Pancreas (tissue), 10 donors: ENCODE measurements around the gene RIMBP3C. TPM values are rescaled to one million over a fixed set of nuclear protein-coding genes. Genes with fewer than 3 reads are reported as not detected.
A peak's percentile ranks its signal among the peaks of the same experiment; 100 is the strongest.
"Not testable (repeated sequence)": the region's sequence is repeated elsewhere in the genome, so short reads cannot be mapped to it uniquely, and the experiment has no call there.

Experiments used
- ATAC-seq, 4 donors: fragments of 200-7000 bp; cut with Tn5 transposase; one replicate each; pipeline versions ENCODE4 v1.8.0 to v1.9.1; 2020; ENCODE audit warnings: mild to moderate bottlenecking in 4 of 4, moderate library complexity in 4 of 4
- DNase-seq, 6 donors: peaks; one replicate each; pipeline ENCODE4 v3.0.0-alpha.2; 2020
- FAIRE-seq: peaks from 2 replicates; lab custom pipeline; 2012; peaks lifted over from hg19 to GRCh38; lab: Jason Lieb, UNC
- H3K27ac ChIP-seq, 4 donors: fragments of 200-600 bp; sonication (generic); 1 replicate in 3 of 4; 2 replicates in 1 of 4; pipeline versions ENCODE4 v1.5.0 to v1.8.0; 2020
- H3K27me3 ChIP-seq, 4 donors: fragments of 200-600 bp; one replicate each; pipeline ENCODE4 v1.8.0; 2021
- H3K36me3 ChIP-seq, 3 donors: fragments of 200-600 bp; sonication (generic) in 1 of 3; one replicate each; pipeline versions ENCODE4 v1.5.0 to v1.8.0; 2020 to 2021
- H3K4me1 ChIP-seq, 3 donors: fragments of 200-600 bp; one replicate each; pipeline ENCODE4 v1.8.0; 2021
- H3K4me3 ChIP-seq, 4 donors: fragments of 200-600 bp; sonication (generic) in 2 of 4; one replicate each; pipeline versions ENCODE4 v1.5.0 to v1.8.0; 2020 to 2021
- H3K9me3 ChIP-seq, 4 donors: fragments of 200-600 bp; one replicate each; pipeline ENCODE4 v1.8.0; 2021
- WGBS, 2 donors: extraction: QIAGEN DNeasy Blood & Tissue Kit; methylation state at CpG; one replicate each; pipeline ENCODE4 v1.1.7; 2013; 5-methylcytosine and 5-hydroxymethylcytosine counted together
- intact Hi-C, 3 donors: fragments of 100-400 bp; cut with DNase I; formaldehyde crosslinking; loops; one replicate each; pipeline versions ENCODE4 v1.11.1 to v1.14.2; 2022
- polyA plus RNA-seq, 2 donors: library from polyadenylated mRNA; stranded (reverse); fragments of 200-250 nt; gene quantifications; one replicate each; pipeline ENCODE4 v1.2.3, GENCODE V29; 2013
- total RNA-seq, 6 donors: library from RNA; stranded (reverse); fragmentation: NEBNext Ultra II Directional in 4 of 6; extraction: Animal tissue kit (Norgen Biotek cat#: 25700) in 4 of 6; gene quantifications; one replicate each; pipeline versions ENCODE4 v1.2.1 to v1.2.4, GENCODE V29; 2021 to 2023
- TF ChIP-seq, protein P1 (sequence below), 4 donors: fragments of 200-600 bp; sonication (generic) in 3 of 4; IDR thresholded peaks; one replicate each; pipeline versions ENCODE4 v1.5.0 to v1.8.0; 2021; ENCODE audit warnings: antibody characterized with exemption in 4 of 4
- donor health status: healthy with polysubstance abuse.
- donor health status: DM: no; HTN: no; CAD: no; lungs with moderate emphysema.
- donor health status: DM: no; HTN: no; CAD: no.
- donor health status: control.
- donor health status: control.
- donor health status: Bipolar disorder and iron deficiency.
- donor health status: DM: yes; HTN: yes; CAD: no.
- donor health status: DM: no; HTN: no; CAD: no.
- donor health status: DM: no; HTN: no; CAD: no.
- donor health status: DM: yes; HTN: yes; CAD: no.

RIMBP3C gene
- total and polyA plus RNA-seq, 8 donors: 0.09 to 0.47 (median 0.17) TPM; not detected in 2

DNA sequence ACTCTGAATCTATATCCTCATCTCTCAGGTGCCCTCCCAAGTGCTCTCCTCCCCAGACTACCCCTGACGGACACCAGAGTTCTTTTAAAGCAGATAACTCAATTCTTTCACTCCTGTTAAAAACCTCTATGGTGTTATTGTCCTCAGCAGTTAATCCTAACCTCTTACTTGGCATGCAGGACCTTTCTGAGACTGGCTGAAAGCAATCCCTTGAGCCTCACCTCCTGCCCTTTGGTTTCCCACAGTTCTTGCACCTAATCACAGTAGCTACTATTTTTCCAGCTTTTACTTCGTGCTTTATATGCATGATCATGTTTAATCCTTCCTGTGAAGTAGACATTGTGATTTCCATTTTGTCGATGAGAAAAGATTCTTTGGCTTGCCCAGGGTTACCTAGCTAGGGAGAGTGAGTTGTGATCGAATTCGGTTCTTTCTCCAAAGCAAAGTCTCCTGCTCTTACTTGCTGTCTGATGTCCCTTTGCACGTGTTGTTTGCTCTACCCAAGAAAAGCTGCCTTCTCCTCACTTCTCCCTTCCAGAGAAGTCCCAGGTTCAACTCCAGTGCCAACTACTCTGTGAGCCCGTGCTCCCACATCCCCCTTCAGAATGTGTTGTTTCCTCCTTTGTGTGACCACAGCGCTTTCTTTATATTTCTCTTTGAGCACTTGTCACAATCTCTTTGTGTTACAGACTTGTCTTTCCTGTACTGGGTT lies 18.4 kb upstream of the RIMBP3C start:
- Histone ChIP-seq H3K9me3 (no peaks in the 10 kb centered on the region), H3K4me1 (peaks cover 26 to 52% (median 29%) of the 10 kb centered on the region in 3 donors), H3K36me3 (no peaks in the 10 kb centered on the region), H3K27me3 (no peaks in the 10 kb centered on the region), H3K27ac (no peak overlapping the region), H3K4me3 (peak overlapping the region in 1 of 4 donors; percentile 97)
- TF ChIP-seq, protein P1, sequence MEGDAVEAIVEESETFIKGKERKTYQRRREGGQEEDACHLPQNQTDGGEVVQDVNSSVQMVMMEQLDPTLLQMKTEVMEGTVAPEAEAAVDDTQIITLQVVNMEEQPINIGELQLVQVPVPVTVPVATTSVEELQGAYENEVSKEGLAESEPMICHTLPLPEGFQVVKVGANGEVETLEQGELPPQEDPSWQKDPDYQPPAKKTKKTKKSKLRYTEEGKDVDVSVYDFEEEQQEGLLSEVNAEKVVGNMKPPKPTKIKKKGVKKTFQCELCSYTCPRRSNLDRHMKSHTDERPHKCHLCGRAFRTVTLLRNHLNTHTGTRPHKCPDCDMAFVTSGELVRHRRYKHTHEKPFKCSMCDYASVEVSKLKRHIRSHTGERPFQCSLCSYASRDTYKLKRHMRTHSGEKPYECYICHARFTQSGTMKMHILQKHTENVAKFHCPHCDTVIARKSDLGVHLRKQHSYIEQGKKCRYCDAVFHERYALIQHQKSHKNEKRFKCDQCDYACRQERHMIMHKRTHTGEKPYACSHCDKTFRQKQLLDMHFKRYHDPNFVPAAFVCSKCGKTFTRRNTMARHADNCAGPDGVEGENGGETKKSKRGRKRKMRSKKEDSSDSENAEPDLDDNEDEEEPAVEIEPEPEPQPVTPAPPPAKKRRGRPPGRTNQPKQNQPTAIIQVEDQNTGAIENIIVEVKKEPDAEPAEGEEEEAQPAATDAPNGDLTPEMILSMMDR (IDR thresholded peaks at IDR 0.05): no peak
- ATAC-seq (no peak), FAIRE-seq (no peak), DNase-seq (no peak)
- intact Hi-C loops: loop anchor here in 1 of 3 donors (10.0 kb wide), 1 partner anchor 55 kb away; no protein-coding TSS in a partner anchor
- 44 to 57% methylated on average over 8 of the region's 8 CpGs for WGBS, 2 donors

DNA sequence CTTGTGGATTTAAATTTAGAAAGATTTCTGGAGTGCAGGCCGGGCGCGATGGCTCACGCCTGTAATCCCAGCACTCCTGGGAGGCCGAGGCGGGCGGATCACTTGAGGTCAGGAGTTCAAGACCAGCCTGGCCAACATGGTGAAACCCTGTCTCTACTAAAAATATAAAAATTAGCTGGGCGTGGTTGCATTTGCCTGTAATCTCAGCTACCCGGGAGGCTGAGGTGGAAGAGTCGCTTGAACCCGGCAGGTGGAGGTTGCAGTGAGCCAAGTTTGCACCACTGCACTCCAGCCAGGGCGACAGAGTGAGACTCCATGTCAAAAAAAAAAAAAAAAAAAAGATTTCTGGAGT lies 17.8 kb upstream of the RIMBP3C start:
- intact Hi-C loops: loop anchor here in 1 of 3 donors (10.0 kb wide), 1 partner anchor 56 kb away; no protein-coding TSS in a partner anchor
- 23 to 43% methylated on average over 12 of the region's 12 CpGs for WGBS, 2 donors
- peak overlapping the region in 3 of 4 donors; percentile 95 to 98 (median 97) for H3K4me3 ChIP-seq
- DNase-seq, ATAC-seq, H3K36me3 ChIP-seq, FAIRE-seq, H3K9me3 ChIP-seq, H3K27me3 ChIP-seq, H3K27ac ChIP-seq: not testable (repeated sequence)
- H3K4me1 ChIP-seq: peaks cover 20 to 47% (median 23%) of the 10 kb centered on the region in 3 donors

DNA sequence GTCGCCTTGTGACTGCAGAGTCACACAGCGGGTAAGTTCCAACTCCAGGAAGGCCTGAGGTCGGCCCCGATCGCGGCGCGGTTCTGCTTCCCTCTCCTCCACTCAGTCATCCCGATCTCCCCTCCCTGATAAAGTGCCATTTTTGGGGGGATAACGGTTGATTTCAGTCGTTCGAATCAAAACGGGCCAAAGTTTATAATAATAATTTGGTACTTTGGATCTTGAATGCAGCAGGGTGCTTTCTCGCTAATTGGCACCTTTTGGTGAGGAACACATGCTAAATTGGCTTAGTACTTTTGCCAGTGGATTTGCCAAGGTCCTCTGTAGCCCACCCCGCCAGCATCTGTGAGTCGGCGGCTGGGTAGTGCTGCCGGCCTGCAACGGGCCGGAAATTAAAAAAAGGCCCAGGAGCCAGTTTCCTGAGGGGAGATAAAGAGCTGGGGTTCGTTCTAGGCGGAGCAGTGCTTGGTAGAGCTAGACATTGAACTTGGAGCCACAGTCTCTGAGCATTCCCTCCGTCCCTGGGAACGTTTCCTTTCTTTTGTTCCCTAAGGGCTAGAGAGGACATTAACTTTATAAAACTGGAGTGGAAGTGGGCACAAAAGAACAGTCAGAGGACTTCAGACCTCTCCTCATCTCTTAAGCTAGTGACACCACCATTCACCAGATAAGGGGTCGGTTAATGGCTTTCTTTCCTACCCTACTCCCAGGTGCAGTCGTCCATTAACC lies 17.2 kb upstream of the RIMBP3C start:
- intact Hi-C loops: loop anchor here in 1 of 3 donors (10.0 kb wide), 1 partner anchor 56 kb away; no protein-coding TSS in a partner anchor
- TF ChIP-seq, protein P1 (IDR thresholded peaks at IDR 0.05): no peak
- FAIRE-seq (no peak), ATAC-seq (peak; percentile 22 to 39 (median 32)), DNase-seq (no peak)
- H3K36me3 ChIP-seq: no peaks in the 10 kb centered on the region
- H3K9me3 ChIP-seq: no peaks in the 10 kb centered on the region
- H3K27me3 ChIP-seq: no peaks in the 10 kb centered on the region
- peak overlapping the region; percentile 66 to 98 (median 96) for H3K4me3 ChIP-seq
- peak overlapping the region; percentile 82 to 94 (median 86) for H3K27ac ChIP-seq
- WGBS, 2 donors: 0 to 1% methylated on average over 26 of the region's 26 CpGs
- peaks cover 15 to 41% (median 18%) of the 10 kb centered on the region in 3 donors for H3K4me1 ChIP-seq

DNA sequence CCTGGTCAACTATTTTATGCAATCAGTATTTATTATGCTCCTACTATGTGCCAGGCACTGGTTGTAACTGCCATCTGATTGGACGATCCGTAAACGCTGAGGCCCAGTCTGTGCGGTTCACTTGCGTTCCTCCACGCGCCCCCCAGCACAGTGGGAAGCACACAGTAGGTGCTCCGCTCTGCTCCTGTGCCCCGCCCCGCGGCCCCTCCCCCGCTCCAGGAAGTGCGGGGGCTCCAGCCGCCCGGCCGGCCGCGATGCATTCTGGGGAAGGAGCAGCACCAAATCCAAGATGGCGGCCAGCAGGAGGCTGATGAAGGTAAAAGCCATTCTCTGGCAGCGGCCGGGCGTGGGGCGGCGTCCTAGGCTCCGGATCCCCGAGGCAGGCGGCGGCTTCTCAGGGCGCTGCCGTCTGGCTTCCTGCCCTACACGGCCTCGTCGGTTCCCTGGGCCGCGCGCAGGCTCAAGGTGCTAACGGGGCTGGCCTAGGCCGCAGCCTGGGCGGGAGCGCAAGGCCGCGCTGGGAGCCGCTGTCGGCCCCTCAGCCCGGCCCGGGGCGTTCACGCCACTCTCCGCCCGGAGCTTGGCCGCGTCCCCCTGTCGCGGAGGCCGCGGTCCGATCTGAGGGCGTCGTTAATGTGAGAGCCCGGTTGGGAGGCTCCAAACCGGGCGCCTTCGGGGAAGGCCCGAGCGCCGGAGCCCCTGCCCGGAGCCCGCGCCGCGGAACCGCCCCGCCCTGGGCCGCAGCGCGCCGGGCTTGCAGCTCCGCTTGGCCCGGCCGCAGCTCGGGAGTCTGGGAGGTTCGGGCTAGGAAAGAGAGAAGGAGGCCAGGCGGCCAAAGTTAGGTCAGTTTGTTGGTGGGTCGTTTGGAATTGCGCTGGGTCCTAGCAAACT lies 16.4 kb upstream of the RIMBP3C start, which contains the start of gene UBE2L3:
Gene UBE2L3 (plus strand): TSS at position 259 of the 891 bp plus-strand sequence. CDS start 31 bp downstream, at position 290.
- no peaks in the 10 kb centered on the region for H3K36me3 ChIP-seq
- peak within 1 kb of the TSS; percentile 66 to 98 (median 96) for H3K4me3 ChIP-seq
- 0% methylated on average over 79 to 85 of the region's 85 CpGs for WGBS, 2 donors
- no peaks in the 10 kb centered on the region for H3K27me3 ChIP-seq
- H3K4me1 ChIP-seq: peaks cover 14 to 34% (median 15%) of the 10 kb centered on the region in 3 donors
- no peaks in the 10 kb centered on the region for H3K9me3 ChIP-seq
- TF ChIP-seq, protein P1 (IDR thresholded peaks at IDR 0.05): no peak
- intact Hi-C loops: loop anchor here in 1 of 3 donors (10.0 kb wide), 1 partner anchor 57 kb away; no protein-coding TSS in a partner anchor
- FAIRE-seq (no peak), ATAC-seq (peak; percentile 87 to 93 (median 92)), DNase-seq (peak; percentile 77 to 93 (median 84))
- peak within 1 kb of the TSS; percentile 82 to 94 (median 86) for H3K27ac ChIP-seq
